AG09309 (cell line): ENCODE data around the gene TMEM223.

Experiments used
- DNase-seq: peaks from one replicate; pipeline ENCODE4 v3.0.0-alpha.2; 2010; ENCODE audit warnings: low read depth
- H3K4me3 ChIP-seq: 2 replicates; pipeline ENCODE4 v1.5.1; 2011; ENCODE audit warnings: mild to moderate bottlenecking, low read depth, low read length, moderate library complexity; ENCODE audit not compliant: control insufficient read depth
- CTCF ChIP-seq: IDR thresholded peaks from 2 replicates; pipeline ENCODE4 v1.5.1; 2011; ENCODE audit warnings: mild to moderate bottlenecking, low read depth, low read length, inconsistent platforms; ENCODE audit not compliant: insufficient read depth, control insufficient read depth; ENCODE audit errors: missing control alignments

TMEM223 gene

GRCh38 chr11:62791501-62792201 lies at the start of gene TMEM223:
Gene TMEM223 (minus strand): TSS chr11:62792006. CDS start chr11:62791994, 12 bp downstream.
- no peak for TF ChIP-seq CTCF
- no peak for DNase-seq
- H3K4me3 ChIP-seq: peak within 1 kb of the TSS; percentile 85

- peak overlapping the region; percentile 85 for H3K4me3 ChIP-seq
- peak; percentile 41 for DNase-seq
Measured at GRCh38 chr11:62840721-62841360, 49.0 kb upstream of the TMEM223 start.

- TF ChIP-seq CTCF: no peak
- peak within 1 kb of the TSS; percentile 85 for H3K4me3 ChIP-seq
- DNase-seq: peak; percentile 51
Measured at GRCh38 chr11:62839050-62839945, 47.5 kb upstream of the TMEM223 start, which contains the start of gene WDR74. Gene WDR74 (minus strand): TSS chr11:62839590. CDS start chr11:62839570, 20 bp downstream.

- TF ChIP-seq CTCF: no peak
- DNase-seq: no peak
- H3K4me3 ChIP-seq: no peak overlapping the region
Measured at GRCh38 chr11:62835336-62835735, 43.5 kb upstream of the TMEM223 start.

- no peak for DNase-seq
- peak within 1 kb of the TSS; percentile 97 for H3K4me3 ChIP-seq
- TF ChIP-seq CTCF: no peak
Measured at GRCh38 chr11:62832336-62833234, 40.8 kb upstream of the TMEM223 start, which contains the start of gene TEX54. Gene TEX54 (minus strand): TSS chr11:62832841.

- no peak for TF ChIP-seq CTCF
- peak; percentile 94 for DNase-seq
Measured at GRCh38 chr11:62831520-62832335, 39.9 kb upstream of the TMEM223 start, which contains the start of gene STX5. Gene STX5 (minus strand): TSS chr11:62832051. CDS start chr11:62831243, 808 bp downstream.

More at GRCh38 chr11:62831520-62832335, 39.9 kb upstream of the TMEM223 start, which contains the start of gene STX5:
- H3K4me3 ChIP-seq: peak within 1 kb of the TSS; percentile 97
